Right lobe of liver (tissue), 6 donors: ENCODE data around the gene MAP4K1. TPM values are rescaled to one million over a fixed set of nuclear protein-coding genes. Genes with fewer than 3 reads are reported as not detected.

Source experiments
- ATAC-seq, 4 donors: fragments of 200-7000 bp; cut with Tn5 transposase; one replicate each; pipeline ENCODE4 v1.9.1; 2020; ENCODE audit warnings: mild to moderate bottlenecking in 4 of 4, moderate library complexity in 4 of 4
- DNase-seq, 3 donors: peaks; one replicate each; pipeline ENCODE4 v3.0.0-alpha.2; 2020
- H3K27ac ChIP-seq, 3 donors: fragments of 200-600 bp; one replicate each; pipeline ENCODE4 v1.8.0; 2022
- H3K27me3 ChIP-seq, 2 donors: fragments of 200-600 bp; one replicate each; pipeline ENCODE4 v1.8.0; 2022
- H3K36me3 ChIP-seq, 4 donors: fragments of 200-600 bp; sonication (generic) in 1 of 4; one replicate each; pipeline versions ENCODE4 v1.5.1 to v1.8.0; 2017 to 2022; ENCODE audit warnings: control low read depth in 1 of 4
- H3K4me1 ChIP-seq, 4 donors: fragments of 200-600 bp; sonication (generic) in 1 of 4; one replicate each; pipeline versions ENCODE4 v1.5.1 to v1.8.0; 2017 to 2022; ENCODE audit warnings: control low read depth in 1 of 4
- H3K4me3 ChIP-seq, 3 donors: fragments of 200-600 bp; one replicate each; pipeline ENCODE4 v1.8.0; 2022
- H3K9me3 ChIP-seq, 4 donors: fragments of 200-600 bp; sonication (generic) in 1 of 4; one replicate each; pipeline versions ENCODE4 v1.5.1 to v1.8.0; 2017 to 2022; ENCODE audit warnings: control low read depth in 1 of 4
- CTCF ChIP-seq, 4 donors: fragments of 200-600 bp in 3 of 4; fragments of 450-650 bp in 1 of 4; IDR thresholded peaks; one replicate each; pipeline versions ENCODE4 v1.5.1 to v1.8.0; 2016 to 2022; ENCODE audit warnings: antibody characterized with exemption in 4 of 4, mild to moderate bottlenecking in 2 of 4
- POLR2A ChIP-seq: fragments of 450-650 bp; IDR thresholded peaks from one replicate; pipeline ENCODE4 v1.6.1; 2017; ENCODE audit warnings: antibody characterized with exemption, mild to moderate bottlenecking
- WGBS: methylation state at CpG from one replicate; pipeline ENCODE4 v1.1.6; 2018; ENCODE audit warnings: low coverage, low lambda C conversion rate; ENCODE audit not compliant: insufficient coverage; ENCODE audit errors: missing lambda C conversion rate; 5-methylcytosine and 5-hydroxymethylcytosine counted together
- intact Hi-C, 2 donors: fragments of 100-400 bp; cut with DNase I; formaldehyde crosslinking; loops; one replicate each; pipeline versions ENCODE4 v1.11.2 to v1.14.1; 2022
- total RNA-seq, 6 experiments: library from RNA; depleted of rRNA in 2 of 6; stranded (reverse); fragments of >200 nt in 2 of 6; fragmentation: NEBNext Ultra II Directional in 3 of 6; extraction: Animal tissue kit (Norgen Biotek cat#: 25700) in 3 of 6; gene quantifications; one replicate each; pipeline versions ENCODE4 v1.1.0 to v1.2.4, GENCODE V29; 2016 to 2023
- donor health status: DM: no; HTN: yes; CAD: no.
- donor health status: DM: no; HTN: no; CAD: no.
- donor health status: DM: no; HTN: no; CAD: no.
- donor health status: DM: no; HTN: yes; CAD: no.
- donor health status: DM: no; HTN: yes; CAD: no.

MAP4K1 gene
- total RNA-seq, 6 experiments from 2014 or later, result 0.93 to 3.1 (median 2.0) TPM

- TF ChIP-seq CTCF (IDR thresholded peaks at IDR 0.05) (no peak), POLR2A (no peak)
- no peaks in the 10 kb centered on the region for H3K9me3 ChIP-seq
- intact Hi-C loops, result no loop called here
- H3K4me3 ChIP-seq, result no peak overlapping the region
- H3K36me3 ChIP-seq, result no peaks in the 10 kb centered on the region
- 40% methylated on average over 1 of the region's 2 CpGs for WGBS
- DNase-seq (no peak), ATAC-seq (no peak)
- H3K27ac ChIP-seq, result no peak overlapping the region
- no peaks in the 10 kb centered on the region for H3K27me3 ChIP-seq
- no peaks in the 10 kb centered on the region for H3K4me1 ChIP-seq
Observed at GRCh38 chr19:38571682-38572081, 46.1 kb downstream of the MAP4K1 start.

GRCh38 chr19:38569368-38569983 lies 48.3 kb downstream of the MAP4K1 start:
- H3K4me3 ChIP-seq, result no peak overlapping the region
- no peaks in the 10 kb centered on the region for H3K4me1 ChIP-seq
- H3K9me3 ChIP-seq, result no peaks in the 10 kb centered on the region
- H3K27me3 ChIP-seq, result no peaks in the 10 kb centered on the region
- no peak overlapping the region for H3K27ac ChIP-seq
- no peaks in the 10 kb centered on the region for H3K36me3 ChIP-seq
- intact Hi-C loops, result no loop called here
- no peak for DNase-seq
- WGBS, result 66% methylated on average over 3 of the region's 6 CpGs
- TF ChIP-seq CTCF (IDR thresholded peaks at IDR 0.05) (no peak), POLR2A (no peak)
- ATAC-seq, result no peak

- intact Hi-C loops, result no loop called here
- DNase-seq (no peak), ATAC-seq (no peak)
- no peak overlapping the region for H3K4me3 ChIP-seq
- TF ChIP-seq CTCF (IDR thresholded peaks at IDR 0.05) (no peak), POLR2A (no peak)
- no peak overlapping the region for H3K27ac ChIP-seq
- no peaks in the 10 kb centered on the region for H3K4me1 ChIP-seq
- 40% methylated on average over 12 of the region's 21 CpGs for WGBS
- no peaks in the 10 kb centered on the region for H3K9me3 ChIP-seq
- H3K36me3 ChIP-seq, result no peaks in the 10 kb centered on the region
- no peaks in the 10 kb centered on the region for H3K27me3 ChIP-seq
Observed at GRCh38 chr19:38565691-38566105, 52.1 kb downstream of the MAP4K1 start.

- H3K27me3 ChIP-seq, result no peaks in the 10 kb centered on the region
- H3K9me3 ChIP-seq, result no peaks in the 10 kb centered on the region
- H3K36me3 ChIP-seq, result no peaks in the 10 kb centered on the region
- no peaks in the 10 kb centered on the region for H3K4me1 ChIP-seq
- WGBS, result 19% methylated on average over 15 of the region's 111 CpGs
- no peak for ATAC-seq
- no peak overlapping the region for H3K27ac ChIP-seq
- no peak overlapping the region for H3K4me3 ChIP-seq
- DNase-seq, result no peak
- intact Hi-C loops, result no loop called here
- no peak for TF ChIP-seq POLR2A
- no peak for TF ChIP-seq CTCF (IDR thresholded peaks at IDR 0.05)
Observed at GRCh38 chr19:38564981-38565690, 52.6 kb downstream of the MAP4K1 start.
